ENCODE data around the gene ATP6V0C. TPM values are rescaled to one million over a fixed set of nuclear protein-coding genes. Genes with fewer than 3 reads are reported as not detected.

The ATP6V0C gene
- total RNA-seq, 1 donor from 2014 or later: 8.8 TPM

DNA sequence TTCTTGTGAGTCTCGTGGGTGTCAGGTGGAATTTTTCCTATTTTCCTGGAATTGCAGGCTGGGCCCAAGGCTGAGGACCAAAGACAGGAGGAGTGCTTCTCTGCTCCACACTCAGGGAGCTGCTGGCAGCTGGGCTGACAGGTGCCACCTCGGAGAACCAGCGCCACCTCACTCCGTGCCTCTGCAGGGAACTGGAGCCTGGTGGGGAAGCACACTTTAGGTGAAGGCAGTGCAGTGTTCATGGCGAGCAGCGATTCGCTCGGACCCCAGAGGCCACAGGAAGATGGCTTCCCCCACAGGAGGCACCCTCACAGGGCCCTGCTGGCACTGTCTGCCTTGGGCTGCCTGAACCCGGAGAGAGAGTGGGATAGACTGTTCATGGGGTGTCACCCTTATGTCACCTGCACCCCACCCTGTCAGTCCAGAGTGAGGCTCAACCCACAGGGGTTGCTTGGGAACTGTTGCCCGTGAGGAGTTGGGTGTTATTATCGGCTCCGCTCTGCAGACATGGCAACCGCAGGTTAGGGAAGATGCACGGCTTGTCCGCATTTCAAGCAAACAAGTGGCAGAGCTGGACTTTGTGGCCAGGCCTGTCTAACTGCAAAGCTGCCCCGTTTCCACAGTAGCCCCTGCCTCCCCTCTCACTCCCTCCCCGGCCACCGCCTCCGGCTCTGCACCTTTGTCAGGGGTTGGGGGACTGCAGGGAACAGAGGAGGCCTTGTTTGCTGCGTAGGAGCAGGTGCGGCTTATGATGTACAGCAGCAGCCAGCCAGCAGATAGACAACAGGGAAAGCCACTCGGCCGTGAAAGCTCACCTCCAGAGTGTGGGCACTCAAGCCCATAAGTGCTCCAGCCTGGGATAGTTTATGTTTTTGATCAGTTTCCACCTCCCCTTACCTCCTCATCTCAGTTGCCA is 23.3 kb upstream of the ATP6V0C start:
- no peak for DNase-seq (ENCODE audit: low read depth, low spot score)

DNA sequence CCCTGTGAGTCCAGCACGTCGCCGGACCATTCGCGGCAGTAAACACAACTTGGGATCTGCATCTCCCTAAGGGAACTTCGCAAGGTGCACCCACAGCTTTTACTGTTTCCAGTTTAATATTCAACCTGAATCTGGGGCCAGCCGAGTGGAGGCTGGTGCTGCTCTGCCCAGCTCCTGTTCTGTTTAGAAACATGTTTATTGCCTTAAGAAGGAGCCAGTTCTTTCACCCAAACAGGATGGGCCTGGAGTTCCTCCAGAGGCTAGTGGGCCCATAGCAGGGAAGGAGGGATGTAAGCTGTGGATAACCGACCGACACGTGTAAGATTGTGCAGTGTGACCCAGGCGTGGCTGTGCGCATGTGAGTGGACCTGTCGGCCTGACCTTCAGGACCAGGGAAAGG is 21.5 kb upstream of the ATP6V0C start:
- DNase-seq (ENCODE audit: low read depth, low spot score): no peak

DNA sequence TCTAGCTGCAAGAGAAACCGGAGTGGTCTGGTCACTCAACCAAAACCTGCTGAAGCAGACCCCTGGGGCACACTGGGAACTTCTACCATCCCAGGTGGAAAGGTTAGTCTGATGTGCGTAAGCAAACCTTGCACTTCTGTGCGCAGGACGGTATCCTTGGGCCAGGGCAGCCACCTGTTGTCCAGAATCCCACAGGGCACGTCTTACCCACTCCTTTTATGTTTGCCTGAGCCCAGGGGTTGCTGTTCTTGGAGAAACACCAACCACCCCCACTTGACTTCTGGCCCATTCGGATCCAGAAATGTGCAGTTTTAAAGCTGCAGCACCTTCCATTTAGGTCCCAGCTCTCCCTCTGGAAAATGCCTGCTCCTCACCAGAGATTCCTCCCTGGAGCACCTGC is 20.1 kb upstream of the ATP6V0C start:
- DNase-seq (ENCODE audit: low read depth, low spot score): no peak

DNA sequence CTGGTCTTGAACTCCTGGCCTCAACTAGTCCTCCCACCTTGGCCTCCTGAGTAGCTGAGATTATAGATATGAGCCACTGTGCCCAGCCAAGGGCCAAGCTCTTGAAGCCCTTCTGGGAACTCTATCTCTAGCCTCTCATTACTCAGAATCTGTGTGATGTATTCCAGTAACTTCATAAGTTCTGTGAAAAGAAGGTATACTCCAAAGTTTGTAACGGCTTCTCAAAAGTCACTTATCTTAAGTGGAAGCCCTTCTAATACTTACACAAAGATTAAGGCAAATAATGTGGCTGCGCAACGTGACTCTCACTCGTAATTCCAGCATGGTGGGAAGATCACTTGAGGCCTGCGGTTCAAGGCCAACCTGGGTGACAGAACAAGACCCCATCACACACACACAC is 19.1 kb upstream of the ATP6V0C start:
- DNase-seq (ENCODE audit: low read depth, low spot score): no peak

DNA sequence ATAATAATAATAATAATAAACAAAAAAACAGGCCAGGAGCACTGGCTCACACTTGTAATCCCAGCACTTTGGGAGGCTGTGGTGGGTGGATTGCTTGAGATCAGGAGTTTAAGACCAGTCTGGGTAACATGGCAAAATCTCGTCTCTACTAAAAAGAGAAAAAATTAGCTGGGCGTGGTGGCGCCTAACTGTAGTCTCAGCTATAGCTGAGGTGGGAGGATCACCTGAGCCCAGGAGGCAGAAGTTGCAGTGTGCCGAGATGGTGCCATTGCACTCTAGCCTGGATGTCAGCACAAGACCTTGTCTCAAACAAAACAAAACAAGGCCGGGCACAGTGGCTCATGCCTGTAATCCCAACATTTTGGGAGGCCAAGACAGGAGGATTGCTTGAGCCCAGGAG is 18.7 kb upstream of the ATP6V0C start:
- no peak for DNase-seq (ENCODE audit: low read depth, low spot score)

DNA sequence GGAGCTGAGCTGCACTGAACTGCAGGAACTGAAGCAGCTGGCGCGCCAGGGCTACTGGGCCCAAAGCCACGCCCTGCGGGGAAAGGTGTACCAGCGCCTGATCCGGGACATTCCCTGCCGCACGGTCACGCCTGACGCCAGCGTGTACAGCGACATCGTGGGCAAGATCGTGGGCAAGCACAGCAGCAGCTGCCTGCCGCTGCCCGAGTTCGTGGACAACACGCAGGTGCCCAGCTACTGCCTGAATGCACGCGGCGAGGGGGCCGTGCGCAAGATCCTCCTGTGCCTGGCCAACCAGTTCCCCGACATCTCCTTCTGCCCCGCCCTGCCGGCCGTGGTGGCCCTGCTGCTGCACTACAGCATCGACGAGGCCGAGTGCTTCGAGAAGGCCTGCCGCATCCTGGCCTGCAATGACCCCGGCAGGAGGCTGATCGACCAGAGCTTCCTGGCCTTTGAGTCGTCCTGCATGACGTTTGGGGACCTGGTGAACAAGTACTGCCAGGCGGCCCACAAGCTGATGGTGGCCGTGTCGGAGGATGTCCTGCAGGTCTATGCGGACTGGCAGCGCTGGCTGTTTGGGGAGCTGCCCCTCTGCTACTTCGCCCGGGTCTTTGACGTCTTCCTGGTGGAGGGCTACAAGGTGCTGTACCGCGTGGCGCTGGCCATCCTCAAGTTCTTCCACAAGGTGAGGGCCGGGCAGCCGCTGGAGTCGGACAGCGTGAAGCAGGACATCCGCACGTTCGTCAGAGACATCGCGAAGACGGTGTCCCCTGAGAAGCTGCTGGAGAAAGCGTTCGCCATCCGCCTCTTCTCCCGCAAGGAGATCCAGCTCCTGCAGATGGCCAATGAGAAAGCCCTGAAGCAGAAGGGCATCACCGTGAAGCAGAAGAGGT is 17.3 kb upstream of the ATP6V0C start:
- no peak for DNase-seq (ENCODE audit: low read depth, low spot score)

DNA sequence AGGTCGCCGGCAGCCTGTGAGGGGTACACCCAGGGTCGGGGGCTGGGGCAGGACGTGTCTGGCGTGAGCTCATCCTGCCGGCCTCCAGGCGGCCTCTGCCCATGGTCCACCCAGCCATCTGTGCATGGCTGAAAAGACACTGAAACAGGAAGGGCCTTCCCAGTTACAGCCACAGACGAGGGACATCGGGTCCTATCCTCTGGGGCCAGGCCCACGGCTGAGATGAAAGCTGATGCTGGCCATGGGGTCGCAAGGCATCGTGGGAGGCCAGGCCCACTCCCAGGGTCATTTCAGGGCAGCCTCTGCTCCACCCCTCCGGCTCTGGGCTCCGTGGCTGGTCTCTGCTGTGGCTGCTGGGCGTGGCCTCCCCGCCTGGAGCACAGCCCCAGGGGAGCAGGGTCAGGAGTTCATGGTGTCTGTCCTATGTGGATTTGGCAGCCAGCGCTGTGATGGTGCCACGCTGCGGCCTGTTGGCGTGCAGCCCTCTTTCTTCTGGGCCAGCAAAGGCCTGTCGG is 16.6 kb upstream of the ATP6V0C start:
- no peak for DNase-seq (ENCODE audit: low read depth, low spot score)

DNA sequence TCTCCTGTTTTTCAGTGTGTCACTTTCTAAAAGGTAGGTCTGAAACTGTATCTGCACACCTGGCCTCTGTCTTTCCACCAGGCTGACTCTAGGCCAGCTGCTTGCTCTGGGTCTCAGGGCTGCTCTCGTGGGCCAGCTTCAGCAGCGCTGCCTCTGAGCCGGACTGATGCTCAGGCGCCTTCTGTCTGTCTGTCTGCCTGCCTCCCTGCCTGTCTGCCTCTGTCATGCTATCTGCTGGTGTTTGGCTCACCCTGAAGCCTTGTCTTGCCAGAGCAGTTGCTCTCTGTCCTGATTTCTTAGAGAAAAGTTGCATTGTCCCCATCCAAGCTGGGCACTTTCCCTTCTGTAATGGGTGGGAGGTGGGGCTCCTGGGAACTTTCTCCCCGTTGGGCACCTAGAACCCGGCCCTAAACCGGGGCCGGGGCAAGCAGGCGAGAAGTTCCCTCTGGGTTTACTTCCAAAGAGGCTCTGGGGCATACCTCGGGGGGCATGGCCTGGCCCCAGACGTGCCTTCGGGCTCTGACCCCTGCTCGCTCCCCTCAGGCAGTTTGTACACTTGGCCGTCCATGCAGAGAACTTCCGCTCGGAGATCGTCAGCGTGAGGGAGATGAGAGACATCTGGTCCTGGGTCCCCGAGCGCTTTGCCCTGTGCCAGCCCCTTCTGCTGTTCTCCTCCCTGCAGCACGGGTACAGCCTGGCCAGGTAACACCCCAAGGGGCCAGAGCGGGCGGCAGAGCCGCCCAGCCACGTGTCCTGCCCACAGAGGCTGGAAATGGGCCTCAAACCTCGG is 15.9 kb upstream of the ATP6V0C start:
- no peak for DNase-seq (ENCODE audit: low read depth, low spot score)

DNA sequence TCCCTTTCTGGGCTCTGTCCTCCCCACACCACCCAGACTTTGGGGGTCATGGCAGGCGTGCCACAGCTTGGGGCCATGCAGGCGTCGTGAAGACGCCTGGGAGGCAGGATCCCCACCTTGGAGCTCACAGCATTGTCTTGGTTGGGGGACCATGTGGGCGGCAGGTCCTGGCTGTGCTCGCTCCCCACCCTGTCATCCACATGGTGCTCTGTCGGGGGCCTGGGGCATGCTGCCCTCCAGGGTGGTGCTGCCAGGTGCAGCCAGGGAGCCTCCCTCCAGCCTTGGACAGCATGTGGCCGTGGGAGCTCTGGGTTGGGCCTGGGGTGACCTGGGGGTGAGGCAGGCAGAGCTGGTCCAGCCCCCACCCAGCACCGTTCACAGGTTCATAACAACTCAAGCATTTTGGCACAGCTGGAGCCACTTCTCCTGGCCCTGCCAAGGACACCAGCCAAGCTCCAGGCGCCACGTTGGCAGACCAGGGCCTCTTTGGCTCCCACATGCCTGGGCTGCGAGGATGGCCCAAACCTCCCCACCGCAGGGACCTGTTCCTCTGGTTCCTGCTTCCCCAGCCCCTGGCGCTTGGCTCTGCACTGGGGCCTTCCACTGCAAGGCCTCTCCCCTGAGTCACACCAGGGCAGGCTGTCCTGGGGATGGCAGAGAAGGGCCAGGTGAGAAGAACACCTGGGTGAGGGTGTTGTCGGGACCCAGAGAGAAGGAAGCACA is 15.1 kb upstream of the ATP6V0C start:
- DNase-seq (ENCODE audit: low read depth, low spot score): no peak

DNA sequence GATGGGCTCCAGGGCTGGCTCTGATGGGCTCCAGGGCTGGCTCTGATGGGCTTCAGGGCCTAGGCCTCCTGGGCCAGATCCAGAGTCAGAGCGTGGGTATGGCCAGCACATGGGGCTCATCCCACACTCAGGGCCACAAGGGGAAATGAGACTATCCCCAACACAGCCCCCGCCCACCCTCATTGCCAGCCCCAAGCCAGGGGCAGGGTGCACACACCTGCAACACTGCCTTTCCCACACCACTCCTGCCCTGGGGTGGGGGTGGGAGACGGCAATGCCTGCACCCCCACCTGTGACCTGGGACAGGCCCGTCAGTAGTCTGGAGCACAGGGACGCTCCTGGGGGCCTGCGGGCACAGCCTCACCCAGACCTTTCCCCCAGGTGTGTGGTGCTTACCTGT is 14.3 kb upstream of the ATP6V0C start:
- DNase-seq (ENCODE audit: low read depth, low spot score): no peak

DNA sequence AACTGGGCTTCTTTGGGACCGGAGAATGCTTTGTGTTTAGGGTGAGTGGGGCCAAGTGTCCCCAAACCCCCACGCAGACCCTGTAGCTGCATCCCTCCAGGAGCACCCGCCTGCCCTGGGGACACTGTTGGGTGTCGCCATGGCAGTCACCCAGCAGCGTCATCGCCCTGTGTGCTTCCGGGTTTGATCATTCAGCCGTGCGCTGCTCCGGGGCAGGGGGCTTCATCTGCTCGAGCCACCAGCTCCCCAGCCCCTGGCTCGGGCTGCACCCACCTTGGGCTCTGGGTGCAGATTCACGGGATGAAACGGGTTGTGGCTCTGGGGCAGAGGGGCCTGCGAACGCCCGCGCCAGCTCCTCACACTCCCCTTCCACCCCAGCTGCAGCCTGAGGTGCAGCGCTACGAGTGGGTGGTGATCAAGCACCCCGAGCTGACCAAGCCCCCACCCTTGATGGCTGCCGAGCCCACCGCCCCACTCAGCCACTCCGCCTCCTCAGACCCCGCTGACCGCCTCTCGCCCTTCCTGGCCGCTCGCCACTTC is 13.8 kb upstream of the ATP6V0C start:
- DNase-seq (ENCODE audit: low read depth, low spot score): no peak

DNA sequence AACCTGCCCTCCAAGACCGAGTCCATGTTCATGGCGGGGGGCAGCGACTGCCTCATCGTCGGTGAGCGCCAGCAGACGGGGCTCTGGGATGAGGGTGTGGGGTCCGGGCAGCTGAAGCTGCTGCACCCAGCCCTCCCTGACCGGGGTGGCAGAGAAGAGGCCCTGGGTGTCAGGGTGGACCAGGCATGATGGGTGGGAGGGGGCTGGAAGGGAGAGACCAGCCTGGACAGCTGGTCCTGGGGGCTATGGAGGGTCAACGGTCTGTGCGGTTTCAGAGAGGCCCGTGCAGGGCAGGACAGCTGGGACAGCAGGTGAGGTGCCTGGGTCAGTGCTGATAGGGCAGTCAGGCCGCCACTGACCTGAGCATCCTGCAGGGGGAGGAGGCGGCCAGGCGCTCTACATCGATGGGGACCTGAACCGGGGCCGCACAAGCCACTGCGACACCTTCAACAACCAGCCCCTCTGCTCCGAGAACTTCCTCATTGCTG is 13.3 kb upstream of the ATP6V0C start:
- no peak for DNase-seq (ENCODE audit: low read depth, low spot score)

DNA sequence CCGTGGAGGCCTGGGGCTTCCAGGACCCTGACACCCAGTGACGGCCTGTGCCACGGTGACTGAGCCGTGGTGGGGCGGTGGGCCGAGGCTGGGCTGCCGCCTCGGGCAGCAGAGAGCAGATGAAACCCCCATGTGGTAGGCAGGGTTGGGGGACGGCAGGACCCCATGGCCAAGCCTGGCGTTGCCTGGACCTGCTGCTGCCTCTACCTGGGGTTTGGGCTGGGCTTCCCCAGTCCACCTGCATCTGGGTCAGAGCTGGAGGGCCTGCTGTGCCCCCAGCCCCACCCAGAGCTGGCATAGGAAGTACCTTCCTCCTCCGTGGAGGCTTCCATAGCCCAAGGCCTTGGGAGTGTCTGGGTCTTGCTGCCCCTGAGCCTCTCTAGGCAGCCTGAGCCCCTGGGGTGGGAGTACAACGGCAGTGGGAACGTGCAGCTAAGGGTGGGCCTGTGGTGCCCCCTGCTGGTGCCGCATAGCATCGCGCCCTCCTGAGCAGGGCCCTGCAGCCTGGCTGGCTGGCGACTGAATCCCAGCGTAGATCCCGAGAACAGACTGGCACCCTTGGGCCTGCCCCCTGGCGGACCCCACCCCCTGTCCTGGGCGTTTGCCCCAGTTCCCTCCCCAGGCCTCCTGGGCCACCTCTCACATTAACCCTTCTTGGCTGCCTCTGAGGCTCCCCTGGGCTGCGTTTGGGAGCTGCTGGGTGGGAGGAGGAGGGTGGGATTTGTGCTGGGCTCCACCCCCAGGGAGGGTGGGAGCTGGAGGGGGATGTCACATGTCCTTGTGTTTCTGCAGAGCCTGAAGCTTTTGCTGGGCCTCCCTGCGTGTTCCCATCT is 12.6 kb upstream of the ATP6V0C start:
- peak; percentile 30 for DNase-seq (ENCODE audit: low read depth, low spot score)

DNA sequence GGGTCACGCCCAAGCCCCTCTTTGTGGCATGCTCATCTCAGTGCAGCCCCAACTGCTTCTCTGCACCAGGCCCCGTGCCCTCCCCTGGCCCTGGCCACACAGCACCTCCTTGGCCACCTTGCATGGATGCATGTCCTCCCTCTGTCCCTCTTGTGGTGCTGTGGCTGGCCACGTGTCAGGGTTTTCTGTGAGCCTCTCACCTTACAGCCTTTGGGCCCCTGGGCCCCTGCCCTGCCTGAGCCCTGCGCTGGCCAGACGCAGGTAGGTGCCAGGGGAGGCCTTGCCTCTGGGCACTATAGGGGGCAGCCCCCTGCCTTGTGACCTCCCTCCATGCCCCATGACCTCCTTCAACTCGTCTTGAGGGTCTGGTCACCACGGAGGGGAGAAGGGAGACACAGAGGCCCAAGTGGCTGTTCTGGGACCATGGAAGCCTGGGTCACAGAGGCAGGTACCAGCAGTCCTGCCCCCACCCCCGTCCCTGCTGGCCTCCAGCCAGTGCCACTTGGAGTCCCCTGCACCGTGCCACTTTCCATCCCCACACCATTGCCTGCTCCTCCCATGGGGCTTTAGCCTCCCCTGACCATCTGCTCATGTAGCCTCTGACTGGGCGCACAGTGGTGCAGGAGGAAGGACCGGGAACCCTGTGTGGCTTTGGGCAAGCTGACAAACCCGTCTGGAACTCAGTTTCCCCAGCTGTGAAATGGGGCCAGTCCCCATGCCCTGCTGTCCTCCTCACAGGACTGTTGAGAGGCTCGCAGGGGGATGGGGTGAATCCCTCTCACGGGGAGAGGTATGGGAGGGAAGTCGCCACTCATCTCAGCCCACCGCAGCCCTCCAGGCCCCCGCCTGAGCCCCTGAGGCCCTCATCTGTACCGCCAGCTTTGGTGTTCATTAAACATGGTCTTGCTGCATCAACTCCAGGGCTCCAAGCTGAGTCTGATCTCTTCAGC is 11.5 kb upstream of the ATP6V0C start:
- DNase-seq (ENCODE audit: low read depth, low spot score): no peak

DNA sequence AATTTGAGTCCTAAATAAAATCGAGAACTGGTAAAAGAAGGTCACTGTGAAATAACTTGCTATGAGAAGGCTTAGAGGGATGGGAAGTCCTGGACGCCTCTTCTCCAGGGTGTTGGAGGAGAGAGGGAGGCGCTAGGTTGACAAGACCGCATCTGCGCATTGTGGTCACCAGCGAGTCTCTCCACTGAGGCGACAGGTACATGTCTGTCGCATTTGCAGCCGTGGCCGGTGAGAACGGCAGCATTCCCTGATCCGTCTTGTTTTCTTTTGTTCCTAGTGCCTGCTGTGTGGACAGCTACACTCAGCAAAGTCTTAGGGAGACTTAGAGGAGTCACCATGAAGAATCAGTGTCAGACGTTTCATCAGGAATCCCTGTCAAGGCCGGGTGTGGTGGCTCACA is 8.1 kb upstream of the ATP6V0C start:
- DNase-seq (ENCODE audit: low read depth, low spot score): no peak

DNA sequence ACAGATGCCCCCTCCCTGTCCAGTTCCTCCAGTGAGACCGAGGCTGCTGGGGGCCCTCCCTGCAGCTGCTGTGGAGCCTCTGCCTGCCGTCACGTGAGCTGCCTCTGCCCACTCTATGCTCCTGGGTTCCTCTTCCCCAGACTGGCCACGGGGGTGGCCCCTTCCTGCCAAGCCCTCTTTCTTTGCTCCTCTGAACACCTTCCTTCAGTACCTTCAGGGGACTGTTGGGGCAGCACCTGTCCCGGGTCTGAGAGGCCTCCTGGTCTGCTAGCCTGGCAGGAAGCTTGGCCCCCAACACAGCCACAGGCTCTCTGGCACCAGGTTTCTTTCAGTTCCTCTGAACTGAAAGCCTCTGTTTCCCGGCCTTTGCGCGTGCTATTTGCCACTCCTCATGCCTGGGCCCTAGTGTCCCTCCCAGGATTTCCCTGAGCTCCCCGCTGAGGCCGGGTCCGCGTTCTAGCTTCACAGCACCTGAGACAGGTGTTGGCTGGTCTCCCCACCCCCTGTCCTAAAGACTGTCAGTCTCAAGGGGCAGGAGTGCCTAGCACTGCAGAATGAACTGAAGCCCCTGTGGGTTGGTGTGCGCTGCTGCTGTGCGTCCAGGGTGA is 6.6 kb upstream of the ATP6V0C start:
- no peak for DNase-seq (ENCODE audit: low read depth, low spot score)

DNA sequence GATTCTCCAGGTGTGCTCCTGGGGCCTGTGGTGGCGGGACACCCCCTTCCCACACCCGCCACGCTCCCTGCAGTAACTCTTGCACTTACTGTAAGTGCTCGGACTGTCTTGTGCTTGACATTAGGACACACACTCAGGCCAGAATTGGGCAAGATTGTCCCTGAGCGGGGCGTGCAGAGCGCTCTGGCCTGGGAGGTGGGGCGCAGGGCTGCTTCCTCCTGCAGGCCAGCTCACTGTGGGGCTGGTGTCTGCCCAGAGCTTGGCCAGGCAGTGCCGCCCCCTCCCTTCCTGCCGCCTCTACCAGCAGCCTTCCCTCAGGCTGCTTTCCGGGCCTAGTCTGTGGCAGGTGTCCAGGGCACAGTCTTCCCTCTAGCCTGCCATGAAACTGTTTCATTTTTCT is 6.1 kb upstream of the ATP6V0C start:
- DNase-seq (ENCODE audit: low read depth, low spot score): no peak

All from pulmonary artery endothelial cell (primary cell).